ENCODE data around the gene EPHB1. TPM values are rescaled to one million over a fixed set of nuclear protein-coding genes. Genes with fewer than 3 reads are reported as not detected.

Gene EPHB1
- total and polyA plus RNA-seq, 2 donors (not counting 3 experiments of a cell fraction or from before 2014, with no cell fraction given): 1.3 to 5.2 TPM

DNA sequence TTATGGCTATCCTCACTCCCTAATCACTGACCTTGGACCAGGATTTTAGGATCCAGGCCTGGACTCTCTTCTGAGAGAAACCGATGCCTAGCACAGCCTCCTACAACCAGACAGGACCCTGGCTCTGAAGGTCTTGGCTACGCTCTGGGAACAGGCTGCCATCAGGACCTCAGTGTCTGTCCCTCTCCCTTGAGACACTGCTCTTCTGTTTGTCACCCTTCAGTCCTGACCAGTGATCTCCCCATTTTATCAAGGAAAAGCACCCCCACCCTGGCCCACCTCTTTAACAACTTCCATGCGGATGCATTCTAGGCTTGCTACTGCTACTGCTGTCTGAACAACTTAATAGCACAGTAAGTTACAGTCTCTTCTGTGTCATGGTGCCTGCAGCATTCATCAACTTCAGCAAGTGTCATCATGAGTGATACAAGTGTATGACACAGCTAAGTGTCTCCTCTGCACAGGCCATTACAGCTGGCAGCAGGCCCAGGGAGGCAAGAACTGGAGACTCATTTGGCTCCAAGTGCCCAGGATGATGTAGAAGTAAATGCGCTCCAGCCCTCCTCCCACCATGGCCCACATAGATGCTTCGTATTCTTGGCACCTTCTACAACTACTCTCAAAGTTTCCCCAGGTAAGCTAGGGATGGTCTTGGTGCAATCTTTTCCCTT lies 302.4 kb downstream of the EPHB1 start:
- TF ChIP-seq EZH2 (IDR thresholded peaks at IDR 0.05; ENCODE audit: borderline replicate concordance, low read depth, low read length, severe bottlenecking) (no peak), CTCF (IDR thresholded peaks at IDR 0.05; ENCODE audit: extremely low read depth in 1 of 2, insufficient read depth in 1 of 2, low read depth in 1 of 2, low read length in 2 of 2) (no peak), JUN (IDR thresholded peaks at IDR 0.05; ENCODE audit: borderline replicate concordance, insufficient read depth, insufficient read length, low read depth) (no peak), GATA2 (IDR thresholded peaks at IDR 0.05; ENCODE audit: insufficient read depth, insufficient read length, low read depth, low read length) (no peak), POLR2AphosphoS5 (IDR thresholded peaks at IDR 0.05; ENCODE audit: insufficient read depth, low read depth, low read length) (no peak), MYC (IDR thresholded peaks at IDR 0.05; ENCODE audit: low read depth, low read length) (no peak), FOS (IDR thresholded peaks at IDR 0.05; ENCODE audit: borderline replicate concordance, insufficient read depth, low read length) (no peak), MAX (IDR thresholded peaks at IDR 0.05; ENCODE audit: insufficient read depth, insufficient read length) (no peak), POLR2A (IDR thresholded peaks at IDR 0.05; ENCODE audit: low read depth, low read length) (no peak)
- no peaks in the 10 kb centered on the region for H3K27me3 ChIP-seq (ENCODE audit: control insufficient read depth in 2 of 2, insufficient read depth in 2 of 2, low read length in 2 of 2)
- H3K9me1 ChIP-seq (replicated peaks; ENCODE audit: control insufficient read depth, extremely low read depth, insufficient read depth, low read length): no peaks in the 10 kb centered on the region
- H3K27ac ChIP-seq (ENCODE audit: insufficient read depth, low read depth, low read length): no peak overlapping the region
- no peak overlapping the region for H2AFZ ChIP-seq (ENCODE audit: low read depth, low read length)
- DNase-seq (ENCODE audit: low read depth, low spot score) (no peak), FAIRE-seq (no peak)
- no peak overlapping the region for H3K4me2 ChIP-seq (ENCODE audit: insufficient read depth, low read length)
- H3K4me1 ChIP-seq (ENCODE audit: control insufficient read depth, extremely low read depth, insufficient read depth, low read length): no peaks in the 10 kb centered on the region
- no peak overlapping the region for H3K9ac ChIP-seq (replicated peaks; ENCODE audit: extremely low read depth, insufficient read depth, low read length)
- H4K20me1 ChIP-seq (replicated peaks; ENCODE audit: control insufficient read depth, extremely low read depth, insufficient read depth, low read length): no peaks in the 10 kb centered on the region
- H3K79me2 ChIP-seq (ENCODE audit: control insufficient read depth, insufficient read depth, low read length): no peaks in the 10 kb centered on the region
- no peaks in the 10 kb centered on the region for H3K36me3 ChIP-seq (ENCODE audit: control insufficient read depth in 2 of 2, extremely low read depth in 1 of 2, insufficient read depth in 2 of 2, low read length in 2 of 2)
- dilution Hi-C loops (cut with MboI; ENCODE audit: extremely low pct_ligation_motif_present, low sequenced_read_pairs): no loop called here
- H3K9me3 ChIP-seq (replicated peaks; ENCODE audit: control insufficient read depth, insufficient read depth, low read length): no peaks in the 10 kb centered on the region
- BruUV-seq (replicated peaks): no TSS peak
- ChIA-PET CTCF (no interaction called here), POLR2A (no interaction called here)
- intact Hi-C loops (cut with micrococcal nuclease): no loop called here
- no peak overlapping the region for H3K4me3 ChIP-seq (replicated peaks in 1 of 3; ENCODE audit: insufficient read depth in 1 of 3, low read depth in 1 of 3, low read length in 3 of 3)
